Activated naive CD4-positive, alpha-beta T cell treated with anti-CD3 and anti-CD28 coated beads for 36 hours (primary cell): ENCODE data around the gene OR7D2. TPM values are rescaled to one million over a fixed set of nuclear protein-coding genes. Genes with fewer than 3 reads are reported as not detected.
"Not testable (repeated sequence)": the region's sequence is repeated elsewhere in the genome, so short reads cannot be mapped to it uniquely, and the experiment has no call there.

Experiments
- CTCF ChIA-PET: fragments of 350-600 bp; sonication (Branson Sonifier 250); formaldehyde crosslinking; loops from one replicate; lab custom pipeline; 2021; ENCODE audit warnings: antibody characterized with exemption; lab: Charles Lee
- DNase-seq: peaks from one replicate; pipeline ENCODE4 v3.0.0-alpha.2; 2020
- H3K27ac Mint-ChIP-seq: one replicate; pipeline ENCODE4 v1.8.0; 2021; ENCODE audit warnings: mild to moderate bottlenecking, mixed read lengths
- H3K27me3 Mint-ChIP-seq: one replicate; pipeline ENCODE4 v1.8.0; 2021; ENCODE audit warnings: low read depth, mixed read lengths
- H3K36me3 Mint-ChIP-seq: one replicate; pipeline ENCODE4 v1.8.0; 2021; ENCODE audit warnings: low read depth, mixed read lengths
- H3K4me1 Mint-ChIP-seq: one replicate; pipeline ENCODE4 v1.8.0; 2021; ENCODE audit warnings: low read depth, mixed read lengths
- H3K4me3 Mint-ChIP-seq: one replicate; pipeline ENCODE4 v1.8.0; 2021; ENCODE audit warnings: mild to moderate bottlenecking, moderate library complexity, mixed read lengths
- H3K9me3 Mint-ChIP-seq: one replicate; pipeline ENCODE4 v1.8.0; 2021; ENCODE audit warnings: mixed read lengths
- intact Hi-C: fragments of 100-400 bp; cut with micrococcal nuclease; formaldehyde crosslinking; loops from one replicate; pipeline ENCODE4 v1.15.1; 2023
- total RNA-seq, 2 experiments: library from RNA; stranded (reverse); gene quantifications; one replicate each; pipeline ENCODE4 v1.2.3, GENCODE V29; 2021

The OR7D2 gene
- total RNA-seq, 2 experiments from 2014 or later = 0.14 to 0.30 TPM

DNA sequence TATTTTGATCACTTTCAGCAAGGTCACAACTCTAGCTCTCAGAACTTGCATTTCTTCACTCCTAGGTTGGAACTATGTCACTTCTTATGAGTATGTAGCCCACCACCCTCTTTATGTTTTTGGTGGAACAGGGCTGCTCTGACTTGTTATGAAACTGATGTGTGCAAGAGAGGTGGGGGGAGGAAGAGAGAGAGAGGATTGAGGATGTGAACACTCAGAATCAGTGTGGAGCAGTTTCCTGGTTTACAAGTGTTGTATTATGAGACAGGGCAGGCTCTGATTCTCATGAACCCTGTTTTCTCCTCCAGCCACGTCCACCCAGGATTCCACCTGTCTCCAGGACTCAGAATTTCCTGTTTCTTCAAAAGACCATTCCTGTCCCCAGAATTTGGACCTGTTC lies 22.5 kb upstream of the OR7D2 start:
- Mint-ChIP-seq H3K27ac (no peak overlapping the region), H3K9me3 (peaks cover 76% of the 10 kb centered on the region), H3K4me1 (peaks cover 9% of the 10 kb centered on the region), H3K36me3 (peaks cover 99% of the 10 kb centered on the region), H3K27me3 (no peaks in the 10 kb centered on the region), H3K4me3 (no peak overlapping the region)
- intact Hi-C loops = no loop called here
- CTCF ChIA-PET = no interaction called here
- no peak for DNase-seq

DNA sequence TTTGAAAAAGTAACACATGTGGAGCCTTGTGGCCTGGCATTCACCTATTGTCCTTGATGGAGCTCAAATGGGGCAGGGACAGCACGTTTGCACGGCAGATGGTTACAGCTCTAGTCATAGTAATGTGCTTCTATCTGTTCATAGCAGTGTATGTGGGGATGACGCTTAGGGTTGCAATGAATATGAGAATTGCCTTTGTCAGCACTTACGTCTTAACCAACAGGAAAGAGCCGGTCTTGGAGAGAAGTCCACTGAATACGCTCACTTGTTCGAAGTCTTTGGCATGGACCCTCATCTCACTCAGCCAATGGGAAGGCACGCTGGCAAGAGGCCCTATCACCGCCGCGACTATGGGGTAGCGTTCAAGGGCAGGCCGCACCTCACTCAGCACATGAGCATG lies 18.9 kb upstream of the OR7D2 start:
- CTCF ChIA-PET = no interaction called here
- no peaks in the 10 kb centered on the region for H3K27me3 Mint-ChIP-seq
- H3K4me1 Mint-ChIP-seq = peaks cover 6% of the 10 kb centered on the region
- intact Hi-C loops = no loop called here
- H3K9me3 Mint-ChIP-seq = peaks cover 67% of the 10 kb centered on the region
- H3K4me3 Mint-ChIP-seq = no peak overlapping the region
- H3K27ac Mint-ChIP-seq = no peak overlapping the region
- DNase-seq = no peak
- H3K36me3 Mint-ChIP-seq = peaks cover 98% of the 10 kb centered on the region

DNA sequence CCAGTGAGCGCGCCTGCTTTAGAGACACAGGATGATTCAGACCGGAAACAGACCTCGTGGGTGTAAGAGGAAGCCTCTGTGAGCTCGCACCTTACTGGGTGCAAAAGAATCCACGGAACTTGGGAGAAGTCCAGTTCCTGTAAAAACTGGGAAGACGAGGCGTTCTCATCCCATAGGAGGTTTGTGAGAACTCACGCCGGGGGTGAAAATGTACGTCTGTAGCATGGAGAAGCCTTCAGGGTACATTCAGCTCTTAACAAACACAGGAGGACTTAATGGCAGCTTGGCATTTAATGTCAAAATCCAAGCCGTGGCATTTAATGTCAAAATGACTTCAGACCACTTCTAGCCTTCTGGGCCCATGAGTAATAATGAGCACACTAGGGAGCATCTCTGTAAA lies 17.4 kb upstream of the OR7D2 start:
- no peak overlapping the region for H3K27ac Mint-ChIP-seq

DNA sequence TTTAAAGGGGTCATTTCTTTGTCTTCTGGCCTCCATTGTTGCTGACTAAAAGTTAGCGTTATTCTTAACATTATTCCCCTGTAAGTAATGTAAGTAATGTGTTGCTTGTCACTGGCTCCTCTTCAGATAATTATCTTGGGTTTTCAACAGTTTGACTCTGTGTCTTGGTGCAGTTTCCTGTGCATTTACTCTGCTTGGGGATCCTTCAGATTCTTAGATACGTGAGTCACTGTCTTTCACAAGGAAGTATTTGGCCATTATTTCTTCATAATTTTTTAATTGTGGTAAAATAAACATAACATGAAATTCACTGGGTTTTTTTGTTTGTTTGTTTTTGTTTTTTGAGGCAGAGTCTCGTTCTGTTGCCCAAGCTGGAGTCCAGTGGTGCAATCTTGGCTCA lies 13.5 kb upstream of the OR7D2 start:
- no peaks in the 10 kb centered on the region for H3K27me3 Mint-ChIP-seq
- H3K36me3 Mint-ChIP-seq = peaks cover 75% of the 10 kb centered on the region
- no peaks in the 10 kb centered on the region for H3K4me1 Mint-ChIP-seq
- no peak for DNase-seq
- intact Hi-C loops = no loop called here
- no peak overlapping the region for H3K27ac Mint-ChIP-seq
- H3K4me3 Mint-ChIP-seq = no peak overlapping the region
- CTCF ChIA-PET = no interaction called here
- H3K9me3 Mint-ChIP-seq = peaks cover 58% of the 10 kb centered on the region

More for the DNA sequence above, 17.4 kb upstream of the OR7D2 start:
- CTCF ChIA-PET = no interaction called here
- Mint-ChIP-seq H3K9me3 (peaks cover 55% of the 10 kb centered on the region), H3K36me3 (peaks cover 98% of the 10 kb centered on the region), H3K27me3 (no peaks in the 10 kb centered on the region), H3K4me3 (no peak overlapping the region), H3K4me1 (no peaks in the 10 kb centered on the region)
- no peak for DNase-seq
- intact Hi-C loops = no loop called here

DNA sequence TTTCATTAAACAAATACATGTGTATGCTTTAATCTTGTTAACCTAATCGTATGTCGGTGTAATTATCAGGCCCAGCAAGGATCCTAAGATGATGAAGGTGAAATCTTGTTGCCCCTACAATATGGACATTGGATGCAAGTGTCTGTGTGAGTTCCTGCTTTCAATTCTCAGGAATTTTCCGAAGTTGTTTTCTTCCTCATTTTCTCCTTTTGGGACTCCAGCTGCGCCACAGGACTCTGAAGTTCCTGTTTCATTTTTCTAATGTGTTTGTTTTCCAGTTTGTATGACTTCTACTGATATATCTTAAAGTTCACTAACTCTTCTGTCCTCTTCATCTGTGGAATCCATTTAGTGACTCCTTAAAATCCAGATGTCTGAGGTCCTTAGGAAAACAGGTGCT lies 11.9 kb upstream of the OR7D2 start:
- Mint-ChIP-seq H3K36me3 (peaks cover 59% of the 10 kb centered on the region), H3K4me1 (no peaks in the 10 kb centered on the region)

DNA sequence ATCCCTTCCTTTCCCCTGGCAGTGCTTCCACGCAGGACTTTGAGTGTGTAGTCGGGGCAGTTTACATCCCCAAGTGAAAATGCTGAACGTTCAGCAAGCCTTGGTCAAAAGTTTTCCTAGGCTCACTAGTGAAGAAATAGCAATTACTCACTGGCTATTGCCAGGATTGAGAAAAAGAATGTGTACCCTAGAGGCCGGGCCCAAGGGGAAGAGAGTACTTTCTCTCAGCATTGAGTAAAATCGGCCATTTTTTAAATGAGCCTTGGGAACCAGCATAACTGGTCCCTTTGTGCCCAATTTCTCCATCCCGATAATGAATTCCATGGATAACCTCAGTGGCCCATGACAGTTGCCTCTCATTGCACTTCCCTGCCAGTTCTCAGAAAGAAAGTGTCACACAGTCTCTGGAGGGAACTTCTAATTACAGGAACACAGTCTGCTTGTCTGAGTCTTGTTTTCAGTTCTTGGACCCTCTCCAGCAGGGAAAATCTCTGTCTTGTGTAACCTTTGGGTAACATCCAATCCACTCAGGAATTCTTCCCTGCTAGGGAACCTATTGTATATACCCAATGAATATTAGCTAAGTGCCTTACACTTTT lies 7.3 kb upstream of the OR7D2 start:
- intact Hi-C loops = no loop called here

More for the DNA sequence above, 11.9 kb upstream of the OR7D2 start:
- Mint-ChIP-seq H3K27ac (no peak overlapping the region), H3K27me3 (no peaks in the 10 kb centered on the region), H3K4me3 (no peak overlapping the region), H3K9me3 (peaks cover 47% of the 10 kb centered on the region)
- no peak for DNase-seq
- intact Hi-C loops = no loop called here
- CTCF ChIA-PET = no interaction called here

DNA sequence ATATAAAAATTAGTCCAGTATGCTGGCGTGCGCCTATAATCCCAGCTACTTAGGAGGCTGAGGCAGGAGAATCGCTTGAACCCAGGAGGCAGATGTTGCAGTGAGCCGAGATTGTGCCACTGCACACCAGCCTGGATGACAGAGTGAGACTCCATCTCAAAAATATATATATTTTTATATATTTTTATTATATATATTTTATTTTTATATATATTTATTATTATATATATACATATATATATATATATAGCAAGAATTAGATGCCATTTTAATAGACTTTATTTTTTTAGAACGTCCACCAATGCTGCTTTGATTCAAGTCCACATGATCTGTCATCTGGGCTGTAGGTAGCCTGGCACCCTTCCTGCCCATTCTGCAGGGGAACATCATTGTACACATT lies 3.5 kb upstream of the OR7D2 start:
- Mint-ChIP-seq H3K27me3 (peaks cover 4% of the 10 kb centered on the region), H3K4me3 (no peak overlapping the region), H3K9me3 (peaks cover 10% of the 10 kb centered on the region), H3K36me3 (no peaks in the 10 kb centered on the region), H3K4me1 (no peaks in the 10 kb centered on the region), H3K27ac (no peak overlapping the region)
- DNase-seq = no peak
- intact Hi-C loops = no loop called here
- CTCF ChIA-PET = no interaction called here

More for the DNA sequence above, 7.3 kb upstream of the OR7D2 start:
- Mint-ChIP-seq H3K4me1 (no peaks in the 10 kb centered on the region), H3K27ac (no peak overlapping the region), H3K4me3 (no peak overlapping the region), H3K36me3 (peaks cover 15% of the 10 kb centered on the region), H3K9me3 (peaks cover 30% of the 10 kb centered on the region), H3K27me3 (no peaks in the 10 kb centered on the region)
- CTCF ChIA-PET = no interaction called here
- no peak for DNase-seq

DNA sequence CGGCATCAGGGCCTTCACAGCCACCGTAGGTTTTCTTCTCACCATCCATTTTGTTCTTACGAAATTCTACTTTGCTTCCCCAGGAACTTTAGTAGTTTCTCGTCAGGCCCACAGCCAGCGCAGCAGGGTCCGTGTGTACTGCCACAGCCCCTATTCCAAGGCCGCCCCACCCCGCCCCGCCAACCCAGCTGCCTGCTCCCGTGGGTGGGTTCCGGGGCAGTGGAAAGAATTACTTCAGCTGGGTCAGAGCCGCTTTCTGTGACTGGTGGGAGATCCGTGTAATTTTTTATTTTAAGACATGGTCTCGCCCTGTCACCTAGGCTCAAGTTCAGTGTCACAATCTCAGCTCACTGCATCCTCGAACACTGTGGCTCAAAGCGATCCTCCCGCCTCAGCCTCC lies 4.2 kb downstream of the OR7D2 start:
- H3K36me3 Mint-ChIP-seq = no peaks in the 10 kb centered on the region
- H3K9me3 Mint-ChIP-seq = peaks cover 2% of the 10 kb centered on the region
- no peak overlapping the region for H3K27ac Mint-ChIP-seq
- CTCF ChIA-PET = interaction anchor here (0.6 kb wide), 1 partner anchor 529 kb away, joined by 3 read pairs; no protein-coding TSS in a partner anchor
- no peak overlapping the region for H3K4me3 Mint-ChIP-seq
- peaks cover 4% of the 10 kb centered on the region for H3K27me3 Mint-ChIP-seq
- intact Hi-C loops = no loop called here
- no peak for DNase-seq
- H3K4me1 Mint-ChIP-seq = no peaks in the 10 kb centered on the region

DNA sequence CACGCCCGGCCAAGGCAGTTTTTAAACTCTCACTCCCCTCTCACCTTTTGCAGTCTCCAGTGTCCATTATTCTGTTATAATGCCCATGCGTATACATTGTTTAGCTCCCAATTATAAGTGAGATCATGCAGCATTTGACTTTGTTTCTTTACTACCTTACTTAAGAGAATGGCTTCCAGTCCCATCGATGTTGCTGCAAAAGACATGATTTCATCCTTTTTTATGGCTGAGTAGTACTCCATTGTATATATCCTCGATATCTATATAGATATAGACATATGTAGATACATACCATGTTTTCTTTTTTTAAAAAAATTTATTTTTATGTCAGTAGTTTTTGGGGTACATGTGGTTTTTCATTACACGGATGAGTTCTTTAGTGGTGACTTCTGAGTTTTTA lies 8.4 kb downstream of the OR7D2 start:
- no peak overlapping the region for H3K27ac Mint-ChIP-seq
- DNase-seq = no peak
- intact Hi-C loops = no loop called here
- CTCF ChIA-PET = no interaction called here
- H3K4me3 Mint-ChIP-seq = no peak overlapping the region
- no peaks in the 10 kb centered on the region for H3K4me1 Mint-ChIP-seq
- peaks cover 1% of the 10 kb centered on the region for H3K36me3 Mint-ChIP-seq
- H3K9me3 Mint-ChIP-seq = peaks cover 10% of the 10 kb centered on the region
- peaks cover 7% of the 10 kb centered on the region for H3K27me3 Mint-ChIP-seq

DNA sequence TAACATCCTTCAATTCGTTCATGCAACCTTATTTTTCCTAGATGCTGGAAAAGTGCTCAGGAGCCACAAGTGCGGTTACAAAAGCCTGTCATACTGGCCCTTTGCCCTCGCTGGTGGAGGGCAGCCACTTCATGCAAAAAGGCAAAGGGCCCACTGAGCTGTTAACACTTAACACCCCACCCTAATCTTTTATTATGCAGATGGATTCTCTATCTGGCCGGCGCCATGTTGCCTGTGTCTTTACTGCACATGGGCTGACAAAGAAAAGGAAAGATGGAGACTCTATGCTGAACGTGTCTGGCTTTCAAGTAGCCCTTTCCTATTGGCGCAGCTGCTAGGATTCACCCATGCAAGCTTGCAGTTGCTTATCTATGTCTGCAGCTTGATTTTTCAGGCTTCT lies 10.8 kb downstream of the OR7D2 start:
- no peak overlapping the region for H3K4me3 Mint-ChIP-seq
- H3K36me3 Mint-ChIP-seq = peaks cover 1% of the 10 kb centered on the region
- intact Hi-C loops = no loop called here
- no peaks in the 10 kb centered on the region for H3K4me1 Mint-ChIP-seq
- CTCF ChIA-PET = interaction anchor here (0.7 kb wide), 1 partner anchor 19 kb away, joined by 3 read pairs; no protein-coding TSS in a partner anchor
- H3K9me3 Mint-ChIP-seq = peaks cover 10% of the 10 kb centered on the region
- H3K27me3 Mint-ChIP-seq = peaks cover 15% of the 10 kb centered on the region
- no peak overlapping the region for H3K27ac Mint-ChIP-seq
- DNase-seq = no peak

DNA sequence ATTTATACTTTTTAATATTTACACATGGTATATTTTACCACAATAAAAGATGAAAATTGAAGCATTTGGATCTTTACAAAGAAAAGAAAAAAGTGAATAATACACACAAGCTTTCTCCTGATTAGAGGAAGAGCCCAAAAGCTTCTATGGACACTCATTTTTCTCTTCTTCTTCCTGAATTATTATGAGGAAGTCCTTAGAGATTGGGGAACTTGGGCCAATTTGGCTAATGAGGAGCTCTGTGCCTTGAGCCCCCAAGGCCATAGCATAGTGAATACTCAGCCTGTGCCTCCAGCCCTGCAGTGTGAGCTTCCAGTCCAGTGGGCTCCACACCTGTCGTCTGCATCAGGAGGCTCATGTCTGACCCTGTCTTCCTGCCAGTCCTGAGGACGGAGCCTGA lies 19.3 kb downstream of the OR7D2 start:
- DNase-seq, H3K9me3 Mint-ChIP-seq, H3K27me3 Mint-ChIP-seq, intact Hi-C loops, H3K4me1 Mint-ChIP-seq, H3K27ac Mint-ChIP-seq, H3K36me3 Mint-ChIP-seq, H3K4me3 Mint-ChIP-seq: not testable (repeated sequence)
- CTCF ChIA-PET = interaction anchor here (0.6 kb wide), 1 partner anchor 597 kb away, joined by 3 read pairs; no protein-coding TSS in a partner anchor

DNA sequence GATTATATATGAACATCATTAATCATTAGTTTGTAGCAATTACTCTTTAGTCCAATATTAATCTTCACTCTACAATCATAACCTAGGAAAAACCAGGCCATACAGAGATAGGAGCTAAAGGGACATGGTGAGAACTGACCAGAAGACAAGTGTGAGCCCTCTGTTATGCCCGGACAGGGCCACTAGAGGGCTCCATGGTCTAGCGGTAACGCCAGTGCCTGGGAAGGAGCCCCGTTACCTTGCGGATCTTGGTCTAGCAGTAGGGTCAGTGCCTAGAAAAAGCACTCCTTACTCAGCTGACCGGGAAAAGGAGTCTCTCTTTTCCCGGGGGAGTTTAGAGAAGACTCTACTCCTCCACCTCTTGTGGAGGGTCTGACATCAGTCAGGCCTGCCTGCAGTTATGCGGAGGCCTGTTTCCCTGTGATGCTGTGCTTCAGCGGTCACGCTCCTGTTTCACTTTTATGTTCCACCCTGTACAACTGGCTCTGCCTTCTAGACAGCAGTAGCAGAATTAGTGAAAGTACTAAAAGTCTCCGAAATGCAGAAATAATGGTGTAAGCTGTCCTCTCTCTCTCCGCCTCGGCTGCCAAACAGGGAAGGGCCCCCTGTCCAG lies 26.8 kb downstream of the OR7D2 start:
- peak; percentile 76 for DNase-seq
- CTCF ChIA-PET = interaction anchor here (0.6 to 1.3 kb wide), 15 partner anchors 11 to 795 kb away, joined by 3 to 5 read pairs (median 3); partner anchors contain the start of gene OR7D2
- intact Hi-C loops = loop anchor here (1.0 to 5.0 kb wide), 4 partner anchors 69 to 422 kb away; partner anchors contain the start of gene ZNF426
- Mint-ChIP-seq H3K4me1 (peaks cover 2% of the 10 kb centered on the region), H3K27me3 (peaks cover 2% of the 10 kb centered on the region), H3K27ac (no peak overlapping the region), H3K36me3 (no peaks in the 10 kb centered on the region), H3K9me3 (no peaks in the 10 kb centered on the region), H3K4me3 (peak overlapping the region; percentile 25)

DNA sequence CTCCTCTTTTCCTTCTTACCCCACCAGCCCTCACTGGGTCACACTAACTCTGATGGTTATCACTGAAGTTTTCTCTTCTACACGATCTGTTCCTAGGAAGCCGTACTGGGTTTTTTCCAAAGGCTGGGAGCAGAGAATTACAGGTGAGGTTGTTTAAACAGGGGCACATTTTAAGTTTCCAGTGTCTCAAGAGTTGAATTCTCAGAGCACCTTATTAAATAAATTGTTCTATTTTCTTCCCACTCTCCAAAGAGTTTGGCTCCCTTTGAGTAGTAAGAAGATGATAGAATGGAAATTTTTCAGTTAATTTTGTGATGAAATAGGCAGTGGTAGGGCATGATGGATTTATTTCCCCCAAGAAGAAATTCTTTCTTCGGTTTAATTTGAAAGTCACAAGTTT lies 40.7 kb downstream of the OR7D2 start, which contains the start of gene OR7D4:
Gene OR7D4 (minus strand): TSS at position 101 of the 400 bp plus-strand sequence. CDS start 4,752 bp downstream, outside the sequence.
- peaks cover 5% of the 10 kb centered on the region for H3K27me3 Mint-ChIP-seq

More for the DNA sequence above, 40.7 kb downstream of the OR7D2 start, which contains the start of gene OR7D4:
- CTCF ChIA-PET = no interaction called here
- Mint-ChIP-seq H3K4me3 (no peak within 1 kb of the TSS), H3K36me3 (peaks cover 3% of the 10 kb centered on the region), H3K27ac (no peak within 1 kb of the TSS), H3K9me3 (peaks cover 21% of the 10 kb centered on the region), H3K4me1 (no peaks in the 10 kb centered on the region)
- intact Hi-C loops = no loop called here
- DNase-seq = no peak
